Neural cell (in vitro differentiated cells): Measurements from ENCODE around the gene TMEM164.

Source experiments
- TF ChIP-seq, protein P1 (sequence below): IDR thresholded peaks from 2 replicates; pipeline ENCODE4 v1.6.1; 2012; ENCODE audit warnings: borderline replicate concordance
- TF ChIP-seq, protein P2 (sequence below): fragments of 450-650 bp; IDR thresholded peaks from 2 replicates; pipeline ENCODE4 v1.5.1; 2014; ENCODE audit warnings: antibody characterized with exemption, mild to moderate bottlenecking, moderate library complexity; ENCODE audit not compliant: poor library complexity, severe bottlenecking

DNA sequence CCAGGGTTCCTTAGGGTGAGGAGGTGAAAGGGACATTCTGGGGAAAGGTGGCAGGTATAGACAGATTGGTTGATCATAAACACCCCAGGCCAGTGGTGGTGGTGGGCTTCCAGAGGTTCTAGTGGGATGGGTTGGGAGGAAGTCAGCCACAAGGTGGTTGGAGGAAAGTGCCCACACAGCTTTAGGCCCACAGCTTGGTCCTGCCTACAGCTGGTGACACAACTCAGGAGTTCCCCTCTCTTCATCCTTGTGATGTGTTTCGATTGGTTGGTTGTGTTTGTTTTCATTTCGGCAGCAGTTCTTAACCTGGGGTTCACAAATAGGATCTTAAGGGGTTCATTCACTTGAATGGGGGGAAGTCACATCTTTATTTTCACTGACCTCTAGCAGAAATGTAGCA, 157.0 kb downstream of the TMEM164 start:
- TF ChIP-seq, protein P1, sequence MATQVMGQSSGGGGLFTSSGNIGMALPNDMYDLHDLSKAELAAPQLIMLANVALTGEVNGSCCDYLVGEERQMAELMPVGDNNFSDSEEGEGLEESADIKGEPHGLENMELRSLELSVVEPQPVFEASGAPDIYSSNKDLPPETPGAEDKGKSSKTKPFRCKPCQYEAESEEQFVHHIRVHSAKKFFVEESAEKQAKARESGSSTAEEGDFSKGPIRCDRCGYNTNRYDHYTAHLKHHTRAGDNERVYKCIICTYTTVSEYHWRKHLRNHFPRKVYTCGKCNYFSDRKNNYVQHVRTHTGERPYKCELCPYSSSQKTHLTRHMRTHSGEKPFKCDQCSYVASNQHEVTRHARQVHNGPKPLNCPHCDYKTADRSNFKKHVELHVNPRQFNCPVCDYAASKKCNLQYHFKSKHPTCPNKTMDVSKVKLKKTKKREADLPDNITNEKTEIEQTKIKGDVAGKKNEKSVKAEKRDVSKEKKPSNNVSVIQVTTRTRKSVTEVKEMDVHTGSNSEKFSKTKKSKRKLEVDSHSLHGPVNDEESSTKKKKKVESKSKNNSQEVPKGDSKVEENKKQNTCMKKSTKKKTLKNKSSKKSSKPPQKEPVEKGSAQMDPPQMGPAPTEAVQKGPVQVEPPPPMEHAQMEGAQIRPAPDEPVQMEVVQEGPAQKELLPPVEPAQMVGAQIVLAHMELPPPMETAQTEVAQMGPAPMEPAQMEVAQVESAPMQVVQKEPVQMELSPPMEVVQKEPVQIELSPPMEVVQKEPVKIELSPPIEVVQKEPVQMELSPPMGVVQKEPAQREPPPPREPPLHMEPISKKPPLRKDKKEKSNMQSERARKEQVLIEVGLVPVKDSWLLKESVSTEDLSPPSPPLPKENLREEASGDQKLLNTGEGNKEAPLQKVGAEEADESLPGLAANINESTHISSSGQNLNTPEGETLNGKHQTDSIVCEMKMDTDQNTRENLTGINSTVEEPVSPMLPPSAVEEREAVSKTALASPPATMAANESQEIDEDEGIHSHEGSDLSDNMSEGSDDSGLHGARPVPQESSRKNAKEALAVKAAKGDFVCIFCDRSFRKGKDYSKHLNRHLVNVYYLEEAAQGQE: no peak
- TF ChIP-seq, protein P2, sequence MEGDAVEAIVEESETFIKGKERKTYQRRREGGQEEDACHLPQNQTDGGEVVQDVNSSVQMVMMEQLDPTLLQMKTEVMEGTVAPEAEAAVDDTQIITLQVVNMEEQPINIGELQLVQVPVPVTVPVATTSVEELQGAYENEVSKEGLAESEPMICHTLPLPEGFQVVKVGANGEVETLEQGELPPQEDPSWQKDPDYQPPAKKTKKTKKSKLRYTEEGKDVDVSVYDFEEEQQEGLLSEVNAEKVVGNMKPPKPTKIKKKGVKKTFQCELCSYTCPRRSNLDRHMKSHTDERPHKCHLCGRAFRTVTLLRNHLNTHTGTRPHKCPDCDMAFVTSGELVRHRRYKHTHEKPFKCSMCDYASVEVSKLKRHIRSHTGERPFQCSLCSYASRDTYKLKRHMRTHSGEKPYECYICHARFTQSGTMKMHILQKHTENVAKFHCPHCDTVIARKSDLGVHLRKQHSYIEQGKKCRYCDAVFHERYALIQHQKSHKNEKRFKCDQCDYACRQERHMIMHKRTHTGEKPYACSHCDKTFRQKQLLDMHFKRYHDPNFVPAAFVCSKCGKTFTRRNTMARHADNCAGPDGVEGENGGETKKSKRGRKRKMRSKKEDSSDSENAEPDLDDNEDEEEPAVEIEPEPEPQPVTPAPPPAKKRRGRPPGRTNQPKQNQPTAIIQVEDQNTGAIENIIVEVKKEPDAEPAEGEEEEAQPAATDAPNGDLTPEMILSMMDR: no peak
